Kidney glomerular epithelial cell (primary cell): ENCODE data around the gene DRD5.
"Not testable (repeated sequence)": the region's sequence is repeated elsewhere in the genome, so short reads cannot be mapped to it uniquely, and the experiment has no call there.

ENCODE experiments used
- DNase-seq: peaks from one replicate; lab custom pipeline; 2025; lab: John Stamatoyannopoulos, UW

Gene DRD5

GRCh38 chr4:9781343-9782135 is at the start of gene DRD5:
TSS of gene DRD5 (plus strand) at chr4:9781634. CDS start at chr4:9782030, 396 bp downstream.
- no peak for DNase-seq

GRCh38 chr4:9732256-9732655 is 49.2 kb upstream of the DRD5 start:
- not testable (repeated sequence) for DNase-seq

- DNase-seq: no peak
Measured at GRCh38 chr4:9735515-9735914, 45.9 kb upstream of the DRD5 start.

GRCh38 chr4:9737280-9737679 is 44.2 kb upstream of the DRD5 start:
- not testable (repeated sequence) for DNase-seq

- not testable (repeated sequence) for DNase-seq
Measured at GRCh38 chr4:9743789-9744188, 37.6 kb upstream of the DRD5 start.

- DNase-seq: no peak
Measured at GRCh38 chr4:9745782-9746181, 35.7 kb upstream of the DRD5 start.

- DNase-seq: no peak
Measured at GRCh38 chr4:9758641-9759317, 22.7 kb upstream of the DRD5 start.

GRCh38 chr4:9762823-9763475 is 18.5 kb upstream of the DRD5 start:
- DNase-seq: peak; percentile 62

GRCh38 chr4:9764155-9764696 is 17.2 kb upstream of the DRD5 start:
- no peak for DNase-seq

- no peak for DNase-seq
Measured at GRCh38 chr4:9765091-9765490, 16.3 kb upstream of the DRD5 start.

- no peak for DNase-seq
Measured at GRCh38 chr4:9769321-9769720, 12.1 kb upstream of the DRD5 start.

- DNase-seq: peak; percentile 1
Measured at GRCh38 chr4:9771034-9771433, 10.4 kb upstream of the DRD5 start.

GRCh38 chr4:9773471-9773870 is 8.0 kb upstream of the DRD5 start:
- DNase-seq: no peak

GRCh38 chr4:9782136-9782436 is 652 bp downstream of the DRD5 start:
- DNase-seq: no peak

- DNase-seq: not testable (repeated sequence)
Measured at GRCh38 chr4:9785891-9786290, 4.5 kb downstream of the DRD5 start.

GRCh38 chr4:9792381-9792780 is 10.9 kb downstream of the DRD5 start:
- no peak for DNase-seq

GRCh38 chr4:9796641-9797040 is 15.2 kb downstream of the DRD5 start:
- not testable (repeated sequence) for DNase-seq

GRCh38 chr4:9800848-9801247 is 19.4 kb downstream of the DRD5 start:
- DNase-seq: no peak

- peak; percentile 11 for DNase-seq
Measured at GRCh38 chr4:9804918-9805317, 23.5 kb downstream of the DRD5 start.

- no peak for DNase-seq
Measured at GRCh38 chr4:9808077-9808476, 26.6 kb downstream of the DRD5 start.

GRCh38 chr4:9811806-9812205 is 30.4 kb downstream of the DRD5 start:
- no peak for DNase-seq

GRCh38 chr4:9812501-9813340 is 31.3 kb downstream of the DRD5 start:
- DNase-seq: no peak
